Measurements from ENCODE around the gene P2RX2.

P2RX2 gene

GRCh38 chr12:132600048-132601032 lies 18.2 kb upstream of the P2RX2 start:
- no peak for TF ChIP-seq JUND (IDR thresholded peaks at IDR 0.05; ENCODE audit: low read depth)
- DNase-seq (ENCODE audit: low read depth in 1 of 2, low spot score in 1 of 2) = peak; percentile 85 to 91
- in situ Hi-C loops (cut with HindIII; ENCODE audit: low pct_unique_long_range_greater_than_20kb, low sequenced_read_pairs) = no loop called here

GRCh38 chr12:132601171-132601883 lies 17.2 kb upstream of the P2RX2 start:
- no peak for TF ChIP-seq JUND (IDR thresholded peaks at IDR 0.05; ENCODE audit: low read depth)
- in situ Hi-C loops (cut with HindIII; ENCODE audit: low pct_unique_long_range_greater_than_20kb, low sequenced_read_pairs) = no loop called here
- DNase-seq (ENCODE audit: low read depth in 1 of 2, low spot score in 1 of 2) = no peak

GRCh38 chr12:132602572-132603239 lies 15.9 kb upstream of the P2RX2 start:
- in situ Hi-C loops (cut with HindIII; ENCODE audit: low pct_unique_long_range_greater_than_20kb, low sequenced_read_pairs) = no loop called here
- DNase-seq (ENCODE audit: low read depth in 1 of 2, low spot score in 1 of 2) = no peak
- no peak for TF ChIP-seq JUND (IDR thresholded peaks at IDR 0.05; ENCODE audit: low read depth)

- in situ Hi-C loops (cut with HindIII; ENCODE audit: low pct_unique_long_range_greater_than_20kb, low sequenced_read_pairs) = no loop called here
Measured at GRCh38 chr12:132603240-132604150, 15.1 kb upstream of the P2RX2 start.

GRCh38 chr12:132604151-132604618 lies 14.4 kb upstream of the P2RX2 start:
- no peak for DNase-seq (ENCODE audit: low read depth in 1 of 2, low spot score in 1 of 2)
- no peak for TF ChIP-seq JUND (IDR thresholded peaks at IDR 0.05; ENCODE audit: low read depth)
- in situ Hi-C loops (cut with HindIII; ENCODE audit: low pct_unique_long_range_greater_than_20kb, low sequenced_read_pairs) = no loop called here

More at GRCh38 chr12:132603240-132604150, 15.1 kb upstream of the P2RX2 start:
- no peak for DNase-seq (ENCODE audit: low read depth in 1 of 2, low spot score in 1 of 2)
- TF ChIP-seq JUND (IDR thresholded peaks at IDR 0.05; ENCODE audit: low read depth) = no peak

GRCh38 chr12:132604668-132605441 lies 13.7 kb upstream of the P2RX2 start:
- in situ Hi-C loops (cut with HindIII; ENCODE audit: low pct_unique_long_range_greater_than_20kb, low sequenced_read_pairs) = no loop called here

GRCh38 chr12:132605892-132606291 lies 12.7 kb upstream of the P2RX2 start:
- in situ Hi-C loops (cut with HindIII; ENCODE audit: low pct_unique_long_range_greater_than_20kb, low sequenced_read_pairs) = no loop called here
- no peak for TF ChIP-seq JUND (IDR thresholded peaks at IDR 0.05; ENCODE audit: low read depth)
- no peak for DNase-seq (ENCODE audit: low read depth in 1 of 2, low spot score in 1 of 2)

More at GRCh38 chr12:132604668-132605441, 13.7 kb upstream of the P2RX2 start:
- TF ChIP-seq JUND (IDR thresholded peaks at IDR 0.05; ENCODE audit: low read depth) = no peak
- no peak for DNase-seq (ENCODE audit: low read depth in 1 of 2, low spot score in 1 of 2)

GRCh38 chr12:132606466-132606865 lies 12.1 kb upstream of the P2RX2 start:
- in situ Hi-C loops (cut with HindIII; ENCODE audit: low pct_unique_long_range_greater_than_20kb, low sequenced_read_pairs) = no loop called here
- DNase-seq (ENCODE audit: low read depth in 1 of 2, low spot score in 1 of 2) = no peak
- TF ChIP-seq JUND (IDR thresholded peaks at IDR 0.05; ENCODE audit: low read depth) = no peak

GRCh38 chr12:132606927-132607326 lies 11.6 kb upstream of the P2RX2 start:
- no peak for TF ChIP-seq JUND (IDR thresholded peaks at IDR 0.05; ENCODE audit: low read depth)
- in situ Hi-C loops (cut with HindIII; ENCODE audit: low pct_unique_long_range_greater_than_20kb, low sequenced_read_pairs) = no loop called here
- no peak for DNase-seq (ENCODE audit: low read depth in 1 of 2, low spot score in 1 of 2)

GRCh38 chr12:132608231-132609171 lies 10.1 kb upstream of the P2RX2 start:
- in situ Hi-C loops (cut with HindIII; ENCODE audit: low pct_unique_long_range_greater_than_20kb, low sequenced_read_pairs) = no loop called here
- DNase-seq (ENCODE audit: low read depth in 1 of 2, low spot score in 1 of 2) = no peak
- no peak for TF ChIP-seq JUND (IDR thresholded peaks at IDR 0.05; ENCODE audit: low read depth)

Measured in T47D (cell line).